Subcutaneous adipose tissue (tissue), 4 donors: ENCODE results near the gene ARHGAP45. TPM values are rescaled to one million over a fixed set of nuclear protein-coding genes. Genes with fewer than 3 reads are reported as not detected.

Source experiments
- CTCF ChIP-seq: fragments of 450-650 bp; IDR thresholded peaks from one replicate; pipeline ENCODE4 v1.5.1; 2016; ENCODE audit warnings: low read depth, mild to moderate bottlenecking, control low read depth, antibody characterized with exemption, moderate library complexity
- total RNA-seq, 4 donors: library from RNA; depleted of rRNA; stranded (reverse); fragments of >200 nt; gene quantifications; one replicate each; pipeline ENCODE4 v1.1.0, GENCODE V29; 2016

The ARHGAP45 gene
- total RNA-seq, 4 donors from 2014 or later, result 31.3 to 52.5 (median 44.0) TPM

GRCh38 chr19:1073956-1074517 is 7.1 kb downstream of the ARHGAP45 start:
- TF ChIP-seq CTCF, result no peak

GRCh38 chr19:1074544-1075283 is 7.7 kb downstream of the ARHGAP45 start:
- TF ChIP-seq CTCF, result no peak

GRCh38 chr19:1076046-1076386 is 9.0 kb downstream of the ARHGAP45 start:
- no peak for TF ChIP-seq CTCF

GRCh38 chr19:1076951-1077350 is 10.0 kb downstream of the ARHGAP45 start:
- TF ChIP-seq CTCF, result no peak

GRCh38 chr19:1079566-1080111 is 12.7 kb downstream of the ARHGAP45 start:
- no peak for TF ChIP-seq CTCF

GRCh38 chr19:1080360-1081161 is 13.6 kb downstream of the ARHGAP45 start:
- no peak for TF ChIP-seq CTCF
